ENCODE measurements around the gene LPP. TPM values are rescaled to one million over a fixed set of nuclear protein-coding genes. Genes with fewer than 3 reads are reported as not detected.

Gene LPP
- total RNA-seq, 3 donors from 2014 or later (not counting 1 experiment from before 2014, with no cell fraction given), result 137 to 163 (median 149) TPM

GRCh38 chr3:188510366-188510765 lies 356.4 kb downstream of the LPP start:
- H3K27ac ChIP-seq (ENCODE audit: low read length), result no peak overlapping the region
- H3K4me1 ChIP-seq (ENCODE audit: control insufficient read depth, insufficient read depth, low read length), result peaks cover 8% of the 10 kb centered on the region
- no peak overlapping the region for H3K27ac Mint-ChIP-seq
- H3K27me3 Mint-ChIP-seq (ENCODE audit: low read depth in 2 of 2), result no peaks in the 10 kb centered on the region
- WGBS (ENCODE audit: insufficient coverage), result 93% methylated on average over 2 of the region's 3 CpGs
- H3K9me3 Mint-ChIP-seq, result no peaks in the 10 kb centered on the region
- intact Hi-C loops (cut with micrococcal nuclease), result no loop called here
- H3K9me3 ChIP-seq (ENCODE audit: control insufficient read depth, insufficient read depth, low read length), result no peaks in the 10 kb centered on the region
- H3K27me3 ChIP-seq (ENCODE audit: control insufficient read depth, insufficient read depth, low read length), result no peaks in the 10 kb centered on the region
- no peak overlapping the region for H3K4me3 ChIP-seq (ENCODE audit: low read length)
- no peak overlapping the region for H3K4me3 Mint-ChIP-seq
- no peaks in the 10 kb centered on the region for H3K36me3 ChIP-seq (ENCODE audit: control insufficient read depth, insufficient read depth, low read length)
- TF ChIP-seq CTCF (IDR thresholded peaks at IDR 0.05), result no peak
- peaks cover 24 to 30% of the 10 kb centered on the region in 2 donors for H3K4me1 Mint-ChIP-seq
- peaks cover 2% of the 10 kb centered on the region for H3K36me3 Mint-ChIP-seq
- no peak for DNase-seq
- no peak for ATAC-seq

- Mint-ChIP-seq H3K27ac (no peak overlapping the region), H3K4me3 (no peak overlapping the region), H3K27me3 (ENCODE audit: low read depth in 2 of 2) (no peaks in the 10 kb centered on the region), H3K9me3 (no peaks in the 10 kb centered on the region), H3K36me3 (no peaks in the 10 kb centered on the region), H3K4me1 (peaks cover 6 to 13% of the 10 kb centered on the region in 2 donors)
- WGBS (ENCODE audit: insufficient coverage), result 99% methylated on average over 6 of the region's 7 CpGs
- no peak for DNase-seq
- Histone ChIP-seq H3K4me3 (ENCODE audit: low read length) (no peak overlapping the region), H3K4me1 (ENCODE audit: control insufficient read depth, insufficient read depth, low read length) (no peaks in the 10 kb centered on the region), H3K27me3 (ENCODE audit: control insufficient read depth, insufficient read depth, low read length) (no peaks in the 10 kb centered on the region), H3K27ac (ENCODE audit: low read length) (no peak overlapping the region), H3K36me3 (ENCODE audit: control insufficient read depth, insufficient read depth, low read length) (no peaks in the 10 kb centered on the region), H3K9me3 (ENCODE audit: control insufficient read depth, insufficient read depth, low read length) (no peaks in the 10 kb centered on the region)
- TF ChIP-seq CTCF (IDR thresholded peaks at IDR 0.05), result no peak
- intact Hi-C loops (cut with micrococcal nuclease), result no loop called here
- no peak for ATAC-seq
Measured at GRCh38 chr3:188513662-188514328, 359.8 kb downstream of the LPP start.

GRCh38 chr3:188516515-188516914 lies 362.6 kb downstream of the LPP start:
- DNase-seq, result no peak
- no peaks in the 10 kb centered on the region for H3K4me1 ChIP-seq (ENCODE audit: control insufficient read depth, insufficient read depth, low read length)
- no peaks in the 10 kb centered on the region for H3K9me3 ChIP-seq (ENCODE audit: control insufficient read depth, insufficient read depth, low read length)
- H3K27me3 Mint-ChIP-seq (ENCODE audit: low read depth in 2 of 2), result no peaks in the 10 kb centered on the region
- WGBS (ENCODE audit: insufficient coverage), result 67% methylated on average over 2 of the region's 2 CpGs
- peaks cover 12 to 21% of the 10 kb centered on the region in 2 donors for H3K4me1 Mint-ChIP-seq
- H3K4me3 ChIP-seq (ENCODE audit: low read length), result no peak overlapping the region
- H3K27ac Mint-ChIP-seq, result no peak overlapping the region
- H3K9me3 Mint-ChIP-seq, result no peaks in the 10 kb centered on the region
- ATAC-seq, result no peak
- intact Hi-C loops (cut with micrococcal nuclease), result no loop called here
- no peak for TF ChIP-seq CTCF (IDR thresholded peaks at IDR 0.05)
- no peaks in the 10 kb centered on the region for H3K36me3 Mint-ChIP-seq
- H3K4me3 Mint-ChIP-seq, result no peak overlapping the region
- no peak overlapping the region for H3K27ac ChIP-seq (ENCODE audit: low read length)
- H3K36me3 ChIP-seq (ENCODE audit: control insufficient read depth, insufficient read depth, low read length), result no peaks in the 10 kb centered on the region
- H3K27me3 ChIP-seq (ENCODE audit: control insufficient read depth, insufficient read depth, low read length), result no peaks in the 10 kb centered on the region

- no peaks in the 10 kb centered on the region for H3K9me3 Mint-ChIP-seq
- intact Hi-C loops (cut with micrococcal nuclease), result no loop called here
Measured at GRCh38 chr3:188518416-188518815, 364.5 kb downstream of the LPP start.

More at GRCh38 chr3:188518416-188518815, 364.5 kb downstream of the LPP start:
- no peaks in the 10 kb centered on the region for H3K27me3 Mint-ChIP-seq (ENCODE audit: low read depth in 2 of 2)
- WGBS (ENCODE audit: insufficient coverage), result 100% methylated on average over 1 of the region's 2 CpGs
- ATAC-seq, result no peak
- H3K9me3 ChIP-seq (ENCODE audit: control insufficient read depth, insufficient read depth, low read length), result no peaks in the 10 kb centered on the region
- H3K4me1 Mint-ChIP-seq, result peaks cover 12 to 15% of the 10 kb centered on the region in 2 donors
- no peaks in the 10 kb centered on the region for H3K36me3 Mint-ChIP-seq
- no peak overlapping the region for H3K4me3 ChIP-seq (ENCODE audit: low read length)
- no peak for TF ChIP-seq CTCF (IDR thresholded peaks at IDR 0.05)
- no peak overlapping the region for H3K27ac ChIP-seq (ENCODE audit: low read length)
- no peaks in the 10 kb centered on the region for H3K4me1 ChIP-seq (ENCODE audit: control insufficient read depth, insufficient read depth, low read length)
- H3K27me3 ChIP-seq (ENCODE audit: control insufficient read depth, insufficient read depth, low read length), result no peaks in the 10 kb centered on the region
- no peak overlapping the region for H3K27ac Mint-ChIP-seq
- no peak for DNase-seq
- H3K4me3 Mint-ChIP-seq, result no peak overlapping the region
- no peaks in the 10 kb centered on the region for H3K36me3 ChIP-seq (ENCODE audit: control insufficient read depth, insufficient read depth, low read length)
